Skin epidermis (tissue), 12 donors: ENCODE data around the gene CHPF2.

Experiments used
- H3K27ac ChIP-seq, 21 experiments: fragments of 200-600 bp; sonication (generic) in 11 of 21; one replicate each; pipeline ENCODE4 v1.5.0; 2020; ENCODE audit warnings: mild to moderate bottlenecking in 3 of 21, inconsistent platforms in 2 of 21, moderate library complexity in 2 of 21
- H3K4me3 ChIP-seq, 7 experiments: fragments of 200-600 bp; sonication (generic) in 2 of 7; one replicate each; pipeline ENCODE4 v1.5.0; 2020; ENCODE audit warnings: inconsistent platforms in 2 of 7, mild to moderate bottlenecking in 2 of 7, moderate library complexity in 1 of 7

Gene CHPF2

GRCh38 chr7:151254851-151255250, 22.6 kb downstream of the CHPF2 start:
- no peak overlapping the region for H3K27ac ChIP-seq
- H3K4me3 ChIP-seq: no peak overlapping the region

GRCh38 chr7:151255390-151255789, 23.1 kb downstream of the CHPF2 start:
- H3K4me3 ChIP-seq: no peak overlapping the region
- H3K27ac ChIP-seq: no peak overlapping the region

- no peak overlapping the region for H3K4me3 ChIP-seq
- no peak overlapping the region for H3K27ac ChIP-seq
Measured at GRCh38 chr7:151256410-151257045, 24.2 kb downstream of the CHPF2 start.

GRCh38 chr7:151257990-151258389, 25.7 kb downstream of the CHPF2 start:
- no peak overlapping the region for H3K27ac ChIP-seq
- no peak overlapping the region for H3K4me3 ChIP-seq

GRCh38 chr7:151260471-151260870, 28.2 kb downstream of the CHPF2 start:
- Histone ChIP-seq H3K27ac (no peak overlapping the region), H3K4me3 (no peak overlapping the region)

- Histone ChIP-seq H3K27ac (no peak overlapping the region), H3K4me3 (no peak overlapping the region)
Measured at GRCh38 chr7:151260883-151261282, 28.6 kb downstream of the CHPF2 start.

- no peak overlapping the region for H3K27ac ChIP-seq
- H3K4me3 ChIP-seq: no peak overlapping the region
Measured at GRCh38 chr7:151261529-151261928, 29.2 kb downstream of the CHPF2 start.

GRCh38 chr7:151264615-151265014, 32.3 kb downstream of the CHPF2 start:
- H3K4me3 ChIP-seq: no peak overlapping the region
- no peak overlapping the region for H3K27ac ChIP-seq

GRCh38 chr7:151265351-151265931, 33.2 kb downstream of the CHPF2 start:
- Histone ChIP-seq H3K4me3 (no peak overlapping the region), H3K27ac (no peak overlapping the region)

GRCh38 chr7:151269511-151269910, 37.2 kb downstream of the CHPF2 start:
- H3K4me3 ChIP-seq: no peak overlapping the region
- H3K27ac ChIP-seq: no peak overlapping the region

- peak overlapping the region in 12 of 21 experiments; percentile 0 to 65 (median 41) for H3K27ac ChIP-seq
- no peak overlapping the region for H3K4me3 ChIP-seq
Measured at GRCh38 chr7:151271699-151272355, 39.5 kb downstream of the CHPF2 start.

GRCh38 chr7:151272405-151272804, 40.1 kb downstream of the CHPF2 start:
- peak overlapping the region in 9 of 21 experiments; percentile 0 to 65 (median 27) for H3K27ac ChIP-seq
- no peak overlapping the region for H3K4me3 ChIP-seq

- peak overlapping the region in 5 of 21 experiments; percentile 1 to 65 (median 37) for H3K27ac ChIP-seq
Measured at GRCh38 chr7:151272877-151273276, 40.6 kb downstream of the CHPF2 start.

GRCh38 chr7:151273651-151274390, 41.5 kb downstream of the CHPF2 start:
- H3K27ac ChIP-seq: peak overlapping the region in 2 of 21 experiments; percentile 16 to 63
- H3K4me3 ChIP-seq: no peak overlapping the region

More at GRCh38 chr7:151272877-151273276, 40.6 kb downstream of the CHPF2 start:
- H3K4me3 ChIP-seq: no peak overlapping the region

GRCh38 chr7:151274396-151274795, 42.1 kb downstream of the CHPF2 start:
- Histone ChIP-seq H3K4me3 (no peak overlapping the region), H3K27ac (peak overlapping the region in 2 of 21 experiments; percentile 63 to 67)

GRCh38 chr7:151274936-151275812, 42.9 kb downstream of the CHPF2 start:
- peak overlapping the region in 3 of 21 experiments; percentile 21 to 67 (median 63) for H3K27ac ChIP-seq
- peak overlapping the region in 1 of 7 experiments; percentile 40 for H3K4me3 ChIP-seq

- peak overlapping the region in 3 of 7 experiments; percentile 22 to 50 (median 40) for H3K4me3 ChIP-seq
- H3K27ac ChIP-seq: peak overlapping the region in 2 of 21 experiments; percentile 67 to 76
Measured at GRCh38 chr7:151275813-151276577, 43.7 kb downstream of the CHPF2 start.
